Breast epithelium (tissue), 3 donors: ENCODE measurements around the gene NETO2.

ENCODE experiments used
- POLR2AphosphoS5 ChIP-seq, 3 donors: sonication (generic); formaldehyde crosslinking; IDR thresholded peaks; one replicate each; pipeline ENCODE4 v1.6.1; 2017; ENCODE audit warnings: antibody characterized with exemption in 3 of 3
- TF ChIP-seq, protein P1 (sequence below), 3 donors: fragments of 450-650 bp; IDR thresholded peaks; one replicate each; pipeline ENCODE4 v1.5.1; 2016 to 2017; ENCODE audit warnings: antibody characterized with exemption in 3 of 3, mild to moderate bottlenecking in 3 of 3, moderate library complexity in 3 of 3

DNA sequence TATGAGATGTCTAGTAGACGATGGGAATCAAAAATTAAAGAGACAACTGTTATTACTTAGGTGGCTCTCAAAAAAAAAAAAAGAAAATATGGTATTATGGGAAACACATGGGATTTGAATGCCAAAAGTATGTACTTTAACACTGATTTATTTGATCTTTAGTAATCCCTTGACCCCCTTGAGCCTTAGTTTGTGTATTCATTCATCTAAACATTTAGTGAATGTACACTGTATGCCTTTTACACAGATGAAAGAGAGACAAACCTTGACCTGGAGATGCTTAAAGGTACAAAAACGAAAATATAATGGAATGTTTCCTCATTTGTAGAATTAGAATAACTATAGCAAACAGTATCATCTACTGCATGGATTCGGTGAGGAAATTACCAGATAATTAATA, 38.6 kb upstream of the NETO2 start:
- TF ChIP-seq, protein P1, sequence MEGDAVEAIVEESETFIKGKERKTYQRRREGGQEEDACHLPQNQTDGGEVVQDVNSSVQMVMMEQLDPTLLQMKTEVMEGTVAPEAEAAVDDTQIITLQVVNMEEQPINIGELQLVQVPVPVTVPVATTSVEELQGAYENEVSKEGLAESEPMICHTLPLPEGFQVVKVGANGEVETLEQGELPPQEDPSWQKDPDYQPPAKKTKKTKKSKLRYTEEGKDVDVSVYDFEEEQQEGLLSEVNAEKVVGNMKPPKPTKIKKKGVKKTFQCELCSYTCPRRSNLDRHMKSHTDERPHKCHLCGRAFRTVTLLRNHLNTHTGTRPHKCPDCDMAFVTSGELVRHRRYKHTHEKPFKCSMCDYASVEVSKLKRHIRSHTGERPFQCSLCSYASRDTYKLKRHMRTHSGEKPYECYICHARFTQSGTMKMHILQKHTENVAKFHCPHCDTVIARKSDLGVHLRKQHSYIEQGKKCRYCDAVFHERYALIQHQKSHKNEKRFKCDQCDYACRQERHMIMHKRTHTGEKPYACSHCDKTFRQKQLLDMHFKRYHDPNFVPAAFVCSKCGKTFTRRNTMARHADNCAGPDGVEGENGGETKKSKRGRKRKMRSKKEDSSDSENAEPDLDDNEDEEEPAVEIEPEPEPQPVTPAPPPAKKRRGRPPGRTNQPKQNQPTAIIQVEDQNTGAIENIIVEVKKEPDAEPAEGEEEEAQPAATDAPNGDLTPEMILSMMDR (IDR thresholded peaks at IDR 0.05) = no peak
- no peak for TF ChIP-seq POLR2AphosphoS5 (IDR thresholded peaks at IDR 0.05)
